Neural progenitor cell (in vitro differentiated cells): ENCODE results near the gene C1QC. TPM values are rescaled to one million over a fixed set of nuclear protein-coding genes. Genes with fewer than 3 reads are reported as not detected.

Experiments used
- DNase-seq: peaks from one replicate; pipeline ENCODE4 v3.0.0-alpha.2; 2016; ENCODE audit warnings: low spot score
- H2AFZ ChIP-seq: fragments of 200-600 bp; sonication (generic); replicated peaks from 2 replicates; pipeline ENCODE4 v1.6.1; 2016; ENCODE audit warnings: antibody characterized with exemption
- H3F3A ChIP-seq: fragments of 200-600 bp; sonication (generic); 2 replicates; pipeline ENCODE4 v1.6.1; 2016; ENCODE audit warnings: antibody characterized with exemption, low read depth
- H3K27ac ChIP-seq: fragments of 200-600 bp; sonication (generic); 2 replicates; pipeline ENCODE4 v1.5.1; 2016; ENCODE audit warnings: mild to moderate bottlenecking
- H3K27me3 ChIP-seq: fragments of 200-600 bp; sonication (generic); 2 replicates; pipeline ENCODE4 v1.6.1; 2016; ENCODE audit warnings: mild to moderate bottlenecking, moderate library complexity
- H3K36me3 ChIP-seq: fragments of 200-600 bp; sonication (generic); 2 replicates; pipeline ENCODE4 v1.5.1; 2016
- H3K4me1 ChIP-seq: fragments of 200-600 bp; sonication (generic); 2 replicates; pipeline ENCODE4 v1.6.1; 2016; ENCODE audit warnings: mixed run types
- H3K4me2 ChIP-seq: fragments of 200-600 bp; sonication (generic); 2 replicates; pipeline ENCODE4 v1.6.1; 2016
- H3K4me3 ChIP-seq: fragments of 200-600 bp; sonication (generic); 2 replicates; pipeline ENCODE4 v1.5.1; 2016
- H3K79me2 ChIP-seq: fragments of 200-600 bp; sonication (generic); 2 replicates; pipeline ENCODE4 v1.6.1; 2016; ENCODE audit warnings: low read depth
- H3K9ac ChIP-seq: fragments of 200-600 bp; sonication (generic); 2 replicates; pipeline ENCODE4 v1.6.1; 2016
- H3K9me3 ChIP-seq: fragments of 200-600 bp; sonication (generic); 2 replicates; pipeline ENCODE4 v1.5.1; 2016; ENCODE audit warnings: low read depth
- H4K20me1 ChIP-seq: fragments of 200-600 bp; sonication (generic); 2 replicates; pipeline ENCODE4 v1.6.1; 2016; ENCODE audit warnings: low read depth
- H3K27ac Mint-ChIP-seq: 3 replicates; pipeline ENCODE4 v1.8.0; 2021; ENCODE audit warnings: mixed read lengths
- H3K27me3 Mint-ChIP-seq: 2 replicates; pipeline ENCODE4 v1.8.0; 2022; ENCODE audit warnings: low read depth, mild to moderate bottlenecking, inconsistent platforms, moderate library complexity, mixed read lengths; ENCODE audit not compliant: insufficient read depth
- H3K36me3 Mint-ChIP-seq: 3 replicates; pipeline ENCODE4 v1.8.0; 2021; ENCODE audit warnings: mixed read lengths
- H3K4me1 Mint-ChIP-seq: 3 replicates; pipeline ENCODE4 v1.8.0; 2021; ENCODE audit warnings: mixed read lengths
- H3K4me3 Mint-ChIP-seq: 3 replicates; pipeline ENCODE4 v1.8.0; 2021; ENCODE audit warnings: mild to moderate bottlenecking, moderate library complexity, mixed read lengths
- H3K9me3 Mint-ChIP-seq: 3 replicates; pipeline ENCODE4 v1.8.0; 2020; ENCODE audit warnings: mixed read lengths
- CTCF ChIP-seq: fragments of 200-600 bp; sonication (generic); IDR thresholded peaks from 2 replicates; pipeline ENCODE4 v1.5.1; 2017; ENCODE audit warnings: antibody characterized with exemption, mild to moderate bottlenecking
- EZH2 ChIP-seq: fragments of 200-600 bp; sonication (generic); IDR thresholded peaks from 2 replicates; pipeline ENCODE4 v1.6.1; 2017; ENCODE audit warnings: antibody characterized with exemption, mild to moderate bottlenecking, moderate library complexity
- EZH2phosphoT487 ChIP-seq: fragments of 200-600 bp; sonication (generic); IDR thresholded peaks from 2 replicates; pipeline ENCODE4 v1.6.1; 2017; ENCODE audit warnings: antibody characterized with exemption
- total RNA-seq: library from RNA; depleted of rRNA; stranded (reverse); fragments of >200 nt; gene quantifications from 2 replicates; pipeline ENCODE4 v1.2.3, GENCODE V29; 2015; ENCODE audit warnings: low replicate concordance

C1QC gene
- total RNA-seq, 1 donor from 2014 or later, result not detected

- TF ChIP-seq EZH2phosphoT487, result no peak
- no peak for TF ChIP-seq EZH2
- TF ChIP-seq CTCF, result no peak
- H2AFZ ChIP-seq, result no peak overlapping the region
- peak; percentile 79 for DNase-seq
Measured at GRCh38 chr1:22676916-22677583, 33.6 kb downstream of the C1QC start.

GRCh38 chr1:22677931-22678896 is 34.8 kb downstream of the C1QC start:
- peaks cover 4% of the 10 kb centered on the region for H3K27me3 Mint-ChIP-seq
- H3K36me3 Mint-ChIP-seq, result no peaks in the 10 kb centered on the region
- DNase-seq, result no peak
- H3K27me3 ChIP-seq, result no peaks in the 10 kb centered on the region
- H3K79me2 ChIP-seq, result no peaks in the 10 kb centered on the region
- no peaks in the 10 kb centered on the region for H3K9me3 Mint-ChIP-seq
- peaks cover 49% of the 10 kb centered on the region for H3F3A ChIP-seq
- TF ChIP-seq CTCF, result no peak
- no peak for TF ChIP-seq EZH2phosphoT487
- no peak for TF ChIP-seq EZH2
- H3K4me1 ChIP-seq, result peaks cover 33% of the 10 kb centered on the region
- no peak overlapping the region for H3K9ac ChIP-seq
- H3K27ac ChIP-seq, result no peak overlapping the region
- no peak overlapping the region for H3K4me3 ChIP-seq
- H2AFZ ChIP-seq, result no peak overlapping the region
- H3K27ac Mint-ChIP-seq, result no peak overlapping the region
- no peaks in the 10 kb centered on the region for H3K9me3 ChIP-seq
- H3K4me1 Mint-ChIP-seq, result peaks cover 34% of the 10 kb centered on the region
- no peak overlapping the region for H3K4me3 Mint-ChIP-seq
- H3K4me2 ChIP-seq, result peak overlapping the region; percentile 51
- no peaks in the 10 kb centered on the region for H3K36me3 ChIP-seq
- no peaks in the 10 kb centered on the region for H4K20me1 ChIP-seq

More at GRCh38 chr1:22676916-22677583, 33.6 kb downstream of the C1QC start:
- H3K27me3 Mint-ChIP-seq, result peaks cover 7% of the 10 kb centered on the region
- no peaks in the 10 kb centered on the region for H4K20me1 ChIP-seq
- H3K36me3 Mint-ChIP-seq, result no peaks in the 10 kb centered on the region
- H3K4me2 ChIP-seq, result peak overlapping the region; percentile 56
- no peaks in the 10 kb centered on the region for H3K9me3 Mint-ChIP-seq
- peak overlapping the region; percentile 54 for H3K27ac ChIP-seq
- H3K4me3 Mint-ChIP-seq, result no peak overlapping the region
- no peaks in the 10 kb centered on the region for H3K27me3 ChIP-seq
- H3K27ac Mint-ChIP-seq, result no peak overlapping the region
- no peak overlapping the region for H3K4me3 ChIP-seq
- H3K4me1 ChIP-seq, result peaks cover 37% of the 10 kb centered on the region
- no peak overlapping the region for H3K9ac ChIP-seq
- peaks cover 58% of the 10 kb centered on the region for H3F3A ChIP-seq
- no peaks in the 10 kb centered on the region for H3K79me2 ChIP-seq
- no peaks in the 10 kb centered on the region for H3K36me3 ChIP-seq
- H3K9me3 ChIP-seq, result no peaks in the 10 kb centered on the region
- H3K4me1 Mint-ChIP-seq, result peaks cover 46% of the 10 kb centered on the region

GRCh38 chr1:22680726-22681125 is 37.3 kb downstream of the C1QC start:
- no peaks in the 10 kb centered on the region for H3K27me3 ChIP-seq
- no peak overlapping the region for H3K4me2 ChIP-seq
- no peak overlapping the region for H3K9ac ChIP-seq
- no peaks in the 10 kb centered on the region for H3K79me2 ChIP-seq
- peaks cover 10% of the 10 kb centered on the region for H3K27me3 Mint-ChIP-seq
- H3K9me3 ChIP-seq, result no peaks in the 10 kb centered on the region
- H3K36me3 Mint-ChIP-seq, result no peaks in the 10 kb centered on the region
- H3K4me3 Mint-ChIP-seq, result no peak overlapping the region
- no peaks in the 10 kb centered on the region for H3K9me3 Mint-ChIP-seq
- no peak overlapping the region for H3K4me3 ChIP-seq
- no peak for DNase-seq
- peaks cover 39% of the 10 kb centered on the region for H3K4me1 ChIP-seq
- H4K20me1 ChIP-seq, result no peaks in the 10 kb centered on the region
- peaks cover 33% of the 10 kb centered on the region for H3K4me1 Mint-ChIP-seq
- H3K36me3 ChIP-seq, result no peaks in the 10 kb centered on the region
- peak overlapping the region; percentile 18 for H3K27ac Mint-ChIP-seq
- H2AFZ ChIP-seq, result no peak overlapping the region
- no peak for TF ChIP-seq EZH2
- TF ChIP-seq EZH2phosphoT487, result no peak
- TF ChIP-seq CTCF, result no peak
- H3K27ac ChIP-seq, result no peak overlapping the region
- H3F3A ChIP-seq, result peaks cover 40% of the 10 kb centered on the region
